ENCODE results near the gene GATM.
"Not testable (repeated sequence)": the region's sequence is repeated elsewhere in the genome, so short reads cannot be mapped to it uniquely, and the experiment has no call there.

Gene GATM

DNA sequence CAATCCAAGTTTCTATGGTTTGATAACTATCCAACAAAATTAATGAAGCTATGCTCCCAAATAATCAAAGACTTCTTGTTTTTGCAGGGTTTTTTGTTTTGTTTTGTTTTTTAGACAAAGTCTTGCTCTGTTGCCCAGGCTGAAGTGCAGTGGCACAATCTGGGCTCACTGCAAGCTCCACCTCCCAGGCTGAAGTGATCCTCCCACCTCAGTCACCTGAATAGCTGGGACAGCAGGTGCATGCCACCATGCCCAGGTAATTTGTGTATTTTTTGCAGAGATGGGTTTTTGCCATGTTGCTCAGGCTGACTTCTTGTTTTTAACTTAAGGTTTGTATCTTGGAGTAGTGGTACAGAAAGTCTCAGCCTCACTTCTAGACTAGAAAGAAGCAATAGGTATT lies 11.0 kb upstream of the GATM start:
- DNase-seq (ENCODE audit: low read depth) = no peak

DNA sequence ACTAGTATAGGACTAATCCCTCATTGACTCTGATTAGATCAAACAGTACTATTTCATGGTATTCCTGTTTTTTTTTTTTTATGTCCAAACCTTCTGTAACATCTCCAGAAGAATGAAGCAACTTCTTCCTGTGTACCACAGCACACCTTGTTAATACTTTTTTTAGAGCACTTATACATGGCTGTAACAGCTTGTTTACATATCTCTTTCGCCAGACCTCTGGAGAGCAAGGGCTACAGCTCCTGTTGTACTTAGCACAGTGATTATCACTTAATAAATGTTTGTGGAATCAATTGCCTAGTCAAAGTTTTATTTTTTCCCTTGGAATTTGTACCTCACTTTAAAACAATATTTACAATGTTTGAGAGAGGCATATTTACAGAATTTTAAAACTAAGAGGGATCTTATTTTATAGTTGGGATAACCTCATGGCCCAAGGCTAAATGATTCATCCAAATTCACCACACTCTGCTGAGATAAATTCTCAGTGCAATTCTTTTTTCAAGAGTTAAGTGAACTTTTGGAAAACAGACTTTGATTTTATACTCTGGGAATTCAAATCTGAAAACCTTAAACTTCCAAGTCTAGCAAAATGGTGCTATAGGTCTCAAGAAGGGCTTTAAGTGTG lies 9.2 kb upstream of the GATM start:
- no peak for DNase-seq (ENCODE audit: low read depth)

- DNase-seq (ENCODE audit: low read depth) = no peak
Observed at GRCh38 chr15:45386974-45387373, 8.6 kb upstream of the GATM start.

- DNase-seq (ENCODE audit: low read depth) = no peak
Observed at GRCh38 chr15:45386420-45386819, 8.1 kb upstream of the GATM start.

DNA sequence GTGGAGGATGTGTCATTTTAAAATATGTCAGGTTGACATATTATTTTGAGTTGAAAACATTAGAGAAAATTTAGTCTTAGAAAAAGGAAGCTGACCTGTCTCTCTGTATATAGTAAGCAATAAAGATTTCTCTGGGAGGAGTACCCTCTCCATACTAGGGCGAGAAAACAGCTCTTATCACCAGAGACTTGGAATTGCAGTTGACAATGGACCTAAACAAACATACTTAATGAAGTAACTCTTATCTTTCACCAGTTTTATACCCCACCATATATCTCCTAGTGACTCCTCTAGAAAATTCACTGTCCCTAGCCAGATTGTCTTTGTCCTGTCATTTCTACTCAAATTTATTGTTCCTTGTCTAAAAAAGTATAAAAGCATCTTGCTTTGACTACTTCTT lies 7.2 kb upstream of the GATM start:
- no peak for DNase-seq (ENCODE audit: low read depth)

GRCh38 chr15:45384700-45385099 lies 6.4 kb upstream of the GATM start:
- no peak for DNase-seq (ENCODE audit: low read depth)

GRCh38 chr15:45378913-45379262 lies 544 bp upstream of the GATM start:
- no peak for DNase-seq (ENCODE audit: low read depth)

GRCh38 chr15:45377609-45378148 lies 665 bp downstream of the GATM start:
- no peak for DNase-seq (ENCODE audit: low read depth)

- DNase-seq (ENCODE audit: low read depth) = no peak
Observed at GRCh38 chr15:45376967-45377608, 1.3 kb downstream of the GATM start.

DNA sequence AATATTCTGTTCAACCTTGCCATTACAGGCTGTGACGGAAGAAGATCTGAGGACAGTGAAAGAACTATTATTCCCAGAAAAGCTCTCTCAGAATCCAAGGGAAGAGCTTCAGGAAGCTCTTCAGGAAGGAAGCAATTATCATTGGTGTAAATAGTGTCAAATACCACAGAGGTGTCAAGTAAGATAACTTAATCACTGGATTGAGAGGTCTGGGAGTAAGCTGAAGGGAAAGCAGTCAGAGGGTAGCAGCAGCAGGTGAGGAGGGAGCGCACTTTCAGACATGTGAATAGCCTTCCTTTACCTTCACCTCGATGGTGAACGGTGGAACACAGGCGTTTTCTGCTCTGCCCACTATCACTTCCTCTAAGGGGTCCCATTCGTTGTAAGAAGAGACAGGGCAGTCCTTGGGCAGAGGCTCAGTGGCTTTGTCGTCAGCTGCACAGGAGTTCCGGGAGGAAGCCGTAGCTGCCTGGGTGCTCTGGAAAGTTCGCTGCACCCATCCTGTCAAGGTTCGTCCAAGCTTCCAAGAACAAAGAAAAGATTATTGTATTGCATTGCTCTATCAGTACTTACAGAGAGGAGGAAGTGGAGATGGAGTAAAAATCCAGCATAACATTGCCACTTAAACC lies 1.9 kb downstream of the GATM start:
- DNase-seq (ENCODE audit: low read depth) = no peak

DNA sequence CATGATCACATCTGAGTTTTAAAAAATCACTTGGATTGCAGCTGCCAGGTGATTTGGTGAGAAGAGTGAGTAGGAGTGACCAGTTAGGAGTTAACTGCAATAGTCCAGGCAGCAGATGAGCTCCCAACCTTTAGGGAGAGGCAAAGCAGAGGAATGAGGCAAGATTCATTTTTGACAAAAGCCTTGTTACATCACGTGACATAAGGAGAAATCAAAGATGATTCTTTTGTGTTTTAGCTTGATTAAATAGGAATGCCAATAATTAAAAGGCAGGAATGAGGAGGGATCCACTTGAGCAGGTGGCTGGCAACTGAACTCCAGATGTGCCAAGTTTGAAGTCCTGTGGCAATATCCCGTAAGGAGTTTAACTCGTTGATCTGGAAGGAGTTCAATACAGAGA lies 2.5 kb downstream of the GATM start:
- DNase-seq (ENCODE audit: low read depth) = no peak

GRCh38 chr15:45373976-45374375 lies 4.4 kb downstream of the GATM start:
- DNase-seq (ENCODE audit: low read depth) = no peak

- no peak for DNase-seq (ENCODE audit: low read depth)
Observed at GRCh38 chr15:45372041-45372995, 6.0 kb downstream of the GATM start.

DNA sequence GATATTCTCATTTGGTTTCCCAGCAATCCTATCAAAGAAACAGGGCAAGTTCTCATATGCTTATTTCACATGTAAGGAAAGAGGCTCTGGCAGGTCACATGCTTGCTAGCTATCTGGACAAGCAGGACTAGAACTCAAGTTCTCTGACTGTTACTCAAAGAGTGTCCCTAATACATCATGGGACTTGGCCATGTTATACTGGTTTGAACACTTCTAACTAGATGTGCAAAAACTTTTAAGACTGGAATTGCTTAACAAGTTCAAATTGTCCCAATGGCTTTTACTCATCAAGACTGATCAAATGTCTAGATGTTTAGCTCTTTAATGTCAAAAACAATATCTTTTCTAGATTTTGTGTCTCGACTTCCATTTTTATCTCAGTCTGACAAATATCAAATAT lies 6.8 kb downstream of the GATM start:
- DNase-seq (ENCODE audit: low read depth) = no peak

- not testable (repeated sequence) for DNase-seq (ENCODE audit: low read depth)
Observed at GRCh38 chr15:45370042-45370441, 8.3 kb downstream of the GATM start.

- DNase-seq (ENCODE audit: low read depth) = not testable (repeated sequence)
Observed at GRCh38 chr15:45367222-45367621, 11.1 kb downstream of the GATM start.

- DNase-seq (ENCODE audit: low read depth) = no peak
Observed at GRCh38 chr15:45364271-45364670, 14.1 kb downstream of the GATM start.

DNA sequence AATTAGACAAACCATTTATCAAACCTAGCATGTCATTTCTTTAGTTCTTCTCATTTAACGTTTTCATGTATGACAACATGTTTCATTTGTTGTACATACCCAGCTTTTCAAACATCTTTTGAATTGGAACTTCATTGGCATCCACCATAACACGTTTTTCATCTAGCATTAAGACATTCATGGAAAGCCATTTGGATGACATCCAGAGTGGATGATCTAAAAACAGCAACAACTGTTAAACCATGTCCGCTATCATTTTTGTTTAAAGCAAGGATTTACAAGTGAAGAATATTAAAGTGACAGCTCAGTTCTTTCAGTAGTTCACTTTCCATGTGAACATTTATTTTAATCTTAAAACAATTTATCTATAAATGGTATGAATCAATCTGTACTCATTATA lies 14.5 kb downstream of the GATM start:
- DNase-seq (ENCODE audit: low read depth) = no peak

DNA sequence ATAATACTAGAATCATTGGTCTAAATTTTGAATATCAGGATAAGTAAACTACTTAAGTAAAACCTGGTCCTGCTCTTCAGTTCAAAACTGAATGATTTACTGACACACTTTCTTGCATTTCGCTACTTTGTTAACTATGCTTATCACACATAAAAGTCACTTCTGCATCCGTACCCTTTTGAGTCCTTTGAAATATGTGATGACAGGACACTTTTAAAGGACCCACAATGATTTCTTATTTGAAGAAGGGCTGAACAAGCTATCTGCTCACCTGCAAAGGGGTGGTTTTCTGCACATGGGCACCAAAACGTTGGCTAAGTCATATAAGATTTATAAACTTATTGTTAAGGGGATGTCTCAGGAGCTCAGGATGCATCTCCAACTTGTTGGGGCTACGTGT lies 15.0 kb downstream of the GATM start:
- DNase-seq (ENCODE audit: low read depth) = no peak

DNA sequence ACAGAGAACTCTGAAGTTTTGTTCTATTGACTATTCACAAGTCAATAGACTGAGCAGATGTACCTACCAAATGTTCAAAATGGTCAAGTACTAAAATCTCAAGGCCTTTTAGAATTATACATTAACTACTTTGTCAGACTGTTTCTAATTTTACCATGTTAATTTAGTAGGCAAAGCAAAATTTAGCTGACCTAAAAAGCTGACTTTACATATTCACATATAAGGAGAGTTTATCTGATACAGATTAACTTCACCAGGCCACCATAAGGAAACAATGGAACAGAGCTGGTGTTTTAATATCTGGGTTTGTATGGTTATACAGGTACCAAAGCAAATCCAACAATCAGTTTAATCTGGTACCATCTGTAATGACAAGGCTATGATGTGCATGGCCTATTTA lies 15.9 kb downstream of the GATM start:
- DNase-seq (ENCODE audit: low read depth) = no peak

GRCh38 chr15:45361878-45362277 lies 16.5 kb downstream of the GATM start:
- no peak for DNase-seq (ENCODE audit: low read depth)

DNA sequence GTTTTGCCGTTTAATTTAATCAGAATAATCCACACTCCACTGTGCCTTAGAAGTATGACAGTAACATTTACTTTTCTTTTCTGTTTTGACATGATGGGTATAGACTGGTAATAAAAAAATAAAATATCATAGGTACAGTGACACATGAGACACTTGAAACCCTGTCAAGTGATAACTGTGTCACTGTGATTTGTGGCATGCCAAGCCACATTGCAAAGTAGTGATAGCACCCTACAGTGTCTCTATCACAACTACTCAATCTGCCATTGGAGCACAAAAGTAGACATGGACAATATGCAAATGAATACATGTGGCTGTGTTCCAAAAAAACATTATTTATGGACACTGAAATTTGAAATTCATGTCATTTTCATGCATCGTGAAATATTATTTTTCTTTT lies 22.5 kb downstream of the GATM start:
- DNase-seq (ENCODE audit: low read depth) = no peak
